SK-N-SH treated with all-trans-retinoic acid at 6 μM for 48 hours (cell line): ENCODE measurements around the gene TLR3.

ENCODE experiments used
- ARNTL ChIP-seq: fragments of 450-650 bp; formaldehyde crosslinking; IDR thresholded peaks from 2 replicates; pipeline ENCODE4 v1.5.0; 2020; ENCODE audit warnings: low read depth, mild to moderate bottlenecking, moderate library complexity, borderline replicate concordance
- CSDC2 ChIP-seq: fragments of 250-450 bp; sonication (Bioruptor Pico); IDR thresholded peaks from 2 replicates; pipeline ENCODE4 v1.5.0; 2020; ENCODE audit warnings: mild to moderate bottlenecking, moderate library complexity
- PATZ1 ChIP-seq: fragments of 250-450 bp; sonication (Bioruptor Pico); IDR thresholded peaks from 2 replicates; pipeline ENCODE4 v1.8.0; 2020; ENCODE audit warnings: mild to moderate bottlenecking, moderate library complexity, borderline replicate concordance
- ZC3H10 ChIP-seq: fragments of 250-450 bp; sonication (Bioruptor Pico); IDR thresholded peaks from 2 replicates; pipeline ENCODE4 v1.5.1; 2021; ENCODE audit warnings: mild to moderate bottlenecking, moderate library complexity
- ZFP3 ChIP-seq: fragments of 250-450 bp; sonication (Bioruptor Pico); IDR thresholded peaks from 2 replicates; pipeline ENCODE4 v1.5.0; 2020; ENCODE audit warnings: mild to moderate bottlenecking, moderate library complexity
- ZNF70 ChIP-seq: fragments of 450-650 bp; formaldehyde crosslinking; IDR thresholded peaks from 2 replicates; pipeline ENCODE4 v1.5.0; 2020; ENCODE audit warnings: mild to moderate bottlenecking, moderate library complexity

DNA sequence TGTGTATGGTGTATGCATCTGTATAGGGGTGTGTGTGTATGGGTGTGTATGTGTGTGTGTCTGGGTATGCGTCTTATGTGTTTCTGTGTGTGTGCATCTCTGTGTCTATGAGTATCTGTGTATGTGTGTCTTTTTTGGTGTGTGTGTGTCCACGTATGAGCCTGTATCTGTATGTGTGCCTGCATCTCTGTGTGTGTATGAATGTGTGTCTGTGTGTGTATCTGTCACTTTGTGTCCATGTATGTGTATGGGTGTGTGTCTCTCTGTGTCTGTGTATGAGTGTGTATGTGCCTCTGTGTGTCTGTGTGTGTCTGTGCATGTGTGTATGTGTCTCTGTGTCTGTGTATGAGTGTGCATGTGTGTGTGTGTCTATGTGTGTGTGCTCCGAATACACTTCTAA lies 59.9 kb downstream of the TLR3 start:
- TF ChIP-seq ZC3H10 (CRISPR knock-in tag) (no peak), PATZ1 (no peak), CSDC2 (no peak), ZFP3 (CRISPR knock-in tag) (no peak), ZNF70 (no peak), ARNTL (no peak)
